Heart right ventricle (tissue), 16 donors: ENCODE measurements around the gene WDR1. TPM values are rescaled to one million over a fixed set of nuclear protein-coding genes. Genes with fewer than 3 reads are reported as not detected.

Source experiments
- ATAC-seq, 8 donors: fragments of 200-7000 bp; cut with Tn5 transposase; one replicate each; pipeline ENCODE4 v1.9.1; 2020; ENCODE audit warnings: mild to moderate bottlenecking in 8 of 8, moderate library complexity in 8 of 8, moderate number of reproducible peaks in 1 of 8
- DNase-seq, 2 donors: peaks; one replicate each; pipeline ENCODE4 v3.0.0-alpha.2; 2020
- H3K27ac ChIP-seq, 10 donors: fragments of 200-600 bp; sonication (generic) in 2 of 10; one replicate each; pipeline versions ENCODE4 v1.5.0 to v1.8.0; 2020 to 2022; ENCODE audit warnings: mild to moderate bottlenecking in 3 of 10
- H3K27me3 ChIP-seq, 7 donors: fragments of 200-600 bp; one replicate each; pipeline ENCODE4 v1.8.0; 2021 to 2022; ENCODE audit warnings: mild to moderate bottlenecking in 2 of 7
- H3K36me3 ChIP-seq, 9 donors: fragments of 200-600 bp; sonication (generic) in 1 of 9; one replicate each; pipeline versions ENCODE4 v1.5.0 to v1.8.0; 2020 to 2022; ENCODE audit warnings: mild to moderate bottlenecking in 2 of 9
- H3K4me1 ChIP-seq, 9 donors: fragments of 200-600 bp; sonication (generic) in 1 of 9; one replicate each; pipeline versions ENCODE4 v1.5.0 to v1.8.0; 2020 to 2022; ENCODE audit warnings: mild to moderate bottlenecking in 4 of 9
- H3K4me3 ChIP-seq, 10 donors: fragments of 200-600 bp; sonication (generic) in 2 of 10; one replicate each; pipeline versions ENCODE4 v1.5.0 to v1.8.0; 2020 to 2022; ENCODE audit warnings: mild to moderate bottlenecking in 7 of 10, moderate library complexity in 2 of 10
- H3K9me3 ChIP-seq, 11 donors: fragments of 200-600 bp in 10 of 11; sonication (generic) in 2 of 11; one replicate each; pipeline versions ENCODE4 v1.5.0 to v1.8.0; 2013 to 2022; ENCODE audit warnings: mild to moderate bottlenecking in 2 of 11, control low read depth in 1 of 11, moderate library complexity in 1 of 11
- CTCF ChIP-seq, 9 donors: fragments of 200-600 bp; sonication (generic) in 2 of 9; IDR thresholded peaks; one replicate each; pipeline versions ENCODE4 v1.5.0 to v1.8.0; 2021 to 2022; ENCODE audit warnings: antibody characterized with exemption in 9 of 9, mild to moderate bottlenecking in 5 of 9, moderate library complexity in 1 of 9
- WGBS, 2 donors: extraction: QIAGEN DNeasy Blood & Tissue Kit; methylation state at CpG; one replicate each; pipeline ENCODE4 v1.1.7; 2013; ENCODE audit warnings: inconsistent platforms in 1 of 2; 5-methylcytosine and 5-hydroxymethylcytosine counted together
- intact Hi-C, 10 donors: fragments of 100-400 bp; cut with DNase I; formaldehyde crosslinking; loops; one replicate each; pipeline versions ENCODE4 v1.11.1 to v1.14.2; 2022
- polyA plus RNA-seq, 2 donors: library from polyadenylated mRNA; stranded (reverse); fragments of 200-250 nt; gene quantifications; one replicate each; pipeline ENCODE4 v1.2.3, GENCODE V29; 2013
- total RNA-seq, 10 donors: library from RNA; stranded (reverse); fragmentation: NEBNext Ultra II Directional in 3 of 10; extraction: Animal tissue kit (Norgen Biotek cat#: 25700) in 3 of 10; gene quantifications; one replicate each; pipeline versions ENCODE4 v1.2.1 to v1.2.4, GENCODE V29; 2021 to 2023
- donor health status: Arrhythmogenic right ventricular cardiomyopathy.
- donor health status: ischemic (EF 13 %, LVEDD 7.1; RV severe dilation, severe dysfunction).
- donor health status: healthy with polysubstance abuse.
- donor health status: DM: no; HTN: yes; CAD: no.
- donor health status: DM: no; HTN: no; CAD: no.
- donor health status: ischemic (EF 25% LVEDD 6.9; RV normal size, moderate dysfunction).
- donor health status: ischemic (EF 25% LVEDD 5.7; RV mildly dilated, moderate dysfunction).
- donor health status: healthy.
- donor health status: DM: yes; HTN: yes; CAD: no.
- donor health status: Ischemic cardiomyopathy.
- donor health status: ischemic (EF 35%, LVEDD 5.7; RV mildly dilated, moderate dysfunction).
- donor health status: nonischemic (EF 11% LVEDD 7.7; RV severe dilation, severe dysfunction).
- donor health status: DM: yes; HTN: yes; CAD: no.
- donor health status: PGD.
- donor health status: ischemic (EF 29% LVEDD 5.4; RV normal size, mild dysfunction).
- donor health status: nonischemic (EF 23%, LVEDD 6.1; RV moderate dilation, normal function).

The WDR1 gene
- total and polyA plus RNA-seq, 12 donors: 51.9 to 302 (median 177) TPM

- peak overlapping the region in 7 of 10 donors; percentile 33 to 86 (median 71) for H3K27ac ChIP-seq
- peaks cover 21 to 100% (median 89%) of the 10 kb centered on the region in 9 donors for H3K36me3 ChIP-seq
- intact Hi-C loops: no loop called here
- no peaks in the 10 kb centered on the region for H3K27me3 ChIP-seq
- peaks cover 14 to 76% (median 56%) of the 10 kb centered on the region in 9 donors for H3K4me1 ChIP-seq
- no peak for DNase-seq
- no peaks in the 10 kb centered on the region for H3K9me3 ChIP-seq
- peak; percentile 18 to 56 (median 38) for ATAC-seq
- no peak overlapping the region for H3K4me3 ChIP-seq
- no peak for TF ChIP-seq CTCF (IDR thresholded peaks at IDR 0.05)
- WGBS, 2 donors: 64% methylated on average over 23 of the region's 23 CpGs
Observed at GRCh38 chr4:10083861-10084641, 32.5 kb downstream of the WDR1 start.

- Histone ChIP-seq H3K27me3 (no peaks in the 10 kb centered on the region), H3K9me3 (no peaks in the 10 kb centered on the region), H3K27ac (no peak overlapping the region), H3K4me1 (peaks cover 14 to 76% (median 57%) of the 10 kb centered on the region in 9 donors), H3K36me3 (peaks cover 21 to 100% (median 91%) of the 10 kb centered on the region in 9 donors), H3K4me3 (no peak overlapping the region)
- DNase-seq: no peak
- intact Hi-C loops: no loop called here
- WGBS, 2 donors: 91 to 93% methylated on average over 12 of the region's 12 CpGs
- no peak for ATAC-seq
- TF ChIP-seq CTCF (IDR thresholded peaks at IDR 0.05): no peak
Observed at GRCh38 chr4:10083331-10083771, 33.2 kb downstream of the WDR1 start.

GRCh38 chr4:10082459-10083272 is 33.9 kb downstream of the WDR1 start:
- Histone ChIP-seq H3K27ac (no peak overlapping the region), H3K4me1 (peaks cover 18 to 77% (median 63%) of the 10 kb centered on the region in 9 donors), H3K36me3 (peaks cover 20 to 100% (median 87%) of the 10 kb centered on the region in 9 donors), H3K4me3 (no peak overlapping the region), H3K9me3 (no peaks in the 10 kb centered on the region), H3K27me3 (no peaks in the 10 kb centered on the region)
- 95 to 96% methylated on average over 20 of the region's 20 CpGs for WGBS, 2 donors
- no peak for TF ChIP-seq CTCF (IDR thresholded peaks at IDR 0.05)
- intact Hi-C loops: no loop called here
- no peak for DNase-seq
- ATAC-seq: no peak

GRCh38 chr4:10082047-10082446 is 34.6 kb downstream of the WDR1 start:
- H3K27me3 ChIP-seq: no peaks in the 10 kb centered on the region
- DNase-seq (no peak), ATAC-seq (no peak)
- no peaks in the 10 kb centered on the region for H3K9me3 ChIP-seq
- H3K27ac ChIP-seq: no peak overlapping the region
- peaks cover 15 to 100% (median 87%) of the 10 kb centered on the region in 9 donors for H3K36me3 ChIP-seq
- 88 to 92% methylated on average over 8 of the region's 8 CpGs for WGBS, 2 donors
- intact Hi-C loops: no loop called here
- peaks cover 20 to 73% (median 64%) of the 10 kb centered on the region in 9 donors for H3K4me1 ChIP-seq
- H3K4me3 ChIP-seq: no peak overlapping the region
- no peak for TF ChIP-seq CTCF (IDR thresholded peaks at IDR 0.05)
